GM12878 (cell line): ENCODE results near the gene CDHR2. TPM values are rescaled to one million over a fixed set of nuclear protein-coding genes. Genes with fewer than 3 reads are reported as not detected.

Experiments used
- ASH2L ChIP-seq: fragments of 300-600, 200-600 bp; sonication (generic); IDR thresholded peaks from 2 replicates; pipeline ENCODE4 v1.6.1; 2017; ENCODE audit warnings: low read depth, mild to moderate bottlenecking, borderline replicate concordance
- ATF2 ChIP-seq: IDR thresholded peaks from 2 replicates; pipeline ENCODE4 v1.6.1; 2012; ENCODE audit warnings: low read length, inconsistent platforms
- CBX5 ChIP-seq: sonication (generic); IDR thresholded peaks from 2 replicates; pipeline ENCODE4 v1.6.1; 2016; ENCODE audit warnings: low read depth, moderate library complexity, mild to moderate bottlenecking, inconsistent platforms
- CEBPZ ChIP-seq: fragments of 150-350 bp; IDR thresholded peaks from 2 replicates; pipeline ENCODE4 v1.6.1; 2016; ENCODE audit warnings: low read depth, low read length
- CHD4 ChIP-seq: fragments of 200-600 bp; sonication (generic); IDR thresholded peaks from 2 replicates; pipeline ENCODE4 v1.6.1; 2016; ENCODE audit warnings: mild to moderate bottlenecking
- E4F1 ChIP-seq: fragments of 450-650 bp; IDR thresholded peaks from 2 replicates; pipeline ENCODE4 v1.6.1; 2018; ENCODE audit warnings: borderline replicate concordance, mild to moderate bottlenecking; ENCODE audit not compliant: partially characterized antibody
- EP300 ChIP-seq, 2 experiments: fragments of 150-350 bp in 1 of 2; IDR thresholded peaks; 2 replicates each; pipeline ENCODE4 v1.6.1; 2011 to 2012; ENCODE audit warnings: low read depth in 2 of 2, low read length in 2 of 2, borderline replicate concordance in 1 of 2, improper control_type of control experiment in 1 of 2, inconsistent platforms in 1 of 2; ENCODE audit not compliant: control insufficient read depth in 1 of 2
- GABPA ChIP-seq: IDR thresholded peaks from 2 replicates; pipeline ENCODE4 v1.6.1; 2014; ENCODE audit warnings: antibody characterized with exemption, low read depth, mild to moderate bottlenecking, inconsistent platforms
- HCFC1 ChIP-seq: fragments of 150-350 bp; IDR thresholded peaks from 2 replicates; pipeline ENCODE4 v1.6.1; 2014; ENCODE audit warnings: low read length
- IRF3 ChIP-seq: fragments of 450-650 bp; IDR thresholded peaks from 2 replicates; pipeline ENCODE4 v1.6.1; 2014; ENCODE audit warnings: mild to moderate bottlenecking
- JUND ChIP-seq: IDR thresholded peaks from 2 replicates; pipeline ENCODE4 v1.6.1; 2012; ENCODE audit warnings: low read depth, mild to moderate bottlenecking, low read length, improper control_type of control experiment, moderate library complexity
- KAT2A ChIP-seq: conservative IDR thresholded peaks from 2 replicates; pipeline ENCODE4 v1.6.1; 2011; ENCODE audit warnings: low read depth, low read length; ENCODE audit not compliant: control insufficient read depth
- KLF5 ChIP-seq: fragments of 450-650 bp; IDR thresholded peaks from 2 replicates; pipeline ENCODE4 v1.6.1; 2014; ENCODE audit warnings: mild to moderate bottlenecking; ENCODE audit not compliant: partially characterized antibody
- NRF1 ChIP-seq: conservative IDR thresholded peaks from 2 replicates; pipeline ENCODE4 v1.6.1; 2011; ENCODE audit warnings: mild to moderate bottlenecking, low read depth, low read length, improper control_type of control experiment
- PML ChIP-seq: IDR thresholded peaks from 2 replicates; pipeline ENCODE4 v1.6.1; 2012; ENCODE audit warnings: low read length, inconsistent platforms
- RAD51 ChIP-seq: fragments of 450-650 bp; IDR thresholded peaks from 2 replicates; pipeline ENCODE4 v1.6.1; 2016; ENCODE audit warnings: moderate library complexity, mild to moderate bottlenecking, inconsistent platforms
- polyA plus RNA-seq, 11 experiments: library from polyadenylated mRNA; depleted of rRNA in 4 of 11; unstranded in 6 of 11; stranded (reverse) in 5 of 11; fragments of >200 nt; fragmentation: Nextera tagmentation in 4 of 11; fragmentation: Illumina TruSeq in 1 of 11; extraction: Ambion mirVana in 4 of 11; extraction: Trizol in 1 of 11; gene quantifications; 1 replicate in 1 of 11; 2 replicates in 10 of 11; pipeline versions ENCODE4 v1.2.1 to v1.2.3, GENCODE V29; 2011 to 2016; ENCODE audit warnings: inconsistent platforms in 2 of 11, missing spikeins in 2 of 11, low read depth in 1 of 11
- total RNA-seq, 4 experiments: library from RNA; depleted of rRNA in 3 of 4; stranded (reverse); fragments of >200 nt in 3 of 4; fragmentation: Illumina TruSeq in 1 of 4; extraction: Trizol in 1 of 4; gene quantifications; 2 replicates each; pipeline versions ENCODE4 v1.2.1 to v1.2.3, GENCODE V29; 2013 to 2021

CDHR2 gene
- total and polyA plus RNA-seq, 10 of the 15 experiments (the other 5 are each of a cell fraction or from before 2014, with no cell fraction given): 0.03 to 0.46 (median 0.06) TPM; not detected in 5

- TF ChIP-seq E4F1: peak; percentile 29
- no peak for TF ChIP-seq NRF1
- no peak for TF ChIP-seq KAT2A
- TF ChIP-seq RAD51: peak; percentile 5; the same call in 1 of the 2 replicates
- TF ChIP-seq PML: no peak
- TF ChIP-seq CEBPZ: no peak
- 0 out of 2 replicates have a peak, but pooled peaks have one; percentile 18 for TF ChIP-seq HCFC1
- peak; percentile 68 for TF ChIP-seq IRF3
- no peak for TF ChIP-seq CHD4
- TF ChIP-seq KLF5: peak; percentile 75
- TF ChIP-seq EP300 (IDR thresholded peaks at IDR 0.05; ENCODE audit: borderline replicate concordance in 1 of 2, control insufficient read depth in 1 of 2, low read depth in 2 of 2, low read length in 2 of 2): no peak
- peak; percentile 74 for TF ChIP-seq GABPA
- peak; percentile 95 for TF ChIP-seq JUND
- no peak; the same call in 1 of the 2 replicates for TF ChIP-seq ATF2
- no peak; the same call in 1 of the 2 replicates for TF ChIP-seq ASH2L
- TF ChIP-seq CBX5: no peak
These were observed 11.4 kb upstream of the CDHR2 start (continued) for GRCh38 chr5:176537554-176538229.
